K562 (cell line): ENCODE results near the gene KLHL20. TPM values are rescaled to one million over a fixed set of nuclear protein-coding genes. Genes with fewer than 3 reads are reported as not detected.

ENCODE experiments used
- ATF7 ChIP-seq: fragments of 450-650 bp; IDR thresholded peaks from 2 replicates; pipeline ENCODE4 v1.7.1; 2014; ENCODE audit warnings: mild to moderate bottlenecking, moderate library complexity
- BHLHE40 ChIP-seq: IDR thresholded peaks from 2 replicates; pipeline ENCODE4 v1.6.1; 2011; ENCODE audit warnings: low read length, improper control_type of control experiment
- CREM ChIP-seq: IDR thresholded peaks from 2 replicates; pipeline ENCODE4 v1.6.1; 2014; ENCODE audit warnings: antibody characterized with exemption, low read depth
- ESRRA ChIP-seq: fragments of 450-650 bp; IDR thresholded peaks from 2 replicates; pipeline ENCODE4 v1.6.1; 2014; ENCODE audit warnings: low read depth, mild to moderate bottlenecking, moderate library complexity, borderline replicate concordance
- EWSR1 ChIP-seq: fragments of 450-650 bp; IDR thresholded peaks from 2 replicates; pipeline ENCODE4 v1.6.1; 2018; ENCODE audit warnings: borderline replicate concordance, mild to moderate bottlenecking, low read depth, moderate library complexity; ENCODE audit not compliant: partially characterized antibody
- GATA2 ChIP-seq: sonication (generic); formaldehyde crosslinking; IDR thresholded peaks from 2 replicates; pipeline ENCODE4 v1.4.0; 2020; ENCODE audit warnings: mild to moderate bottlenecking, missing genetic modification reagents
- HNRNPH1 ChIP-seq: fragments of 200-400 bp; formaldehyde crosslinking; optimal IDR thresholded peaks from 2 replicates; pipeline ENCODE3; 2017; ENCODE audit warnings: low read depth, mild to moderate bottlenecking, low read length, moderate library complexity
- HNRNPL ChIP-seq: fragments of 200-400 bp; formaldehyde crosslinking; IDR thresholded peaks from 2 replicates; pipeline ENCODE4 v1.6.1; 2017; ENCODE audit warnings: low read depth, mild to moderate bottlenecking, low read length
- MBD2 ChIP-seq: sonication (generic); IDR thresholded peaks from 2 replicates; pipeline ENCODE4 v1.6.1; 2016; ENCODE audit warnings: low read depth, borderline replicate concordance
- PTRF ChIP-seq: fragments of 450-650 bp; IDR thresholded peaks from 2 replicates; pipeline ENCODE4 v1.6.1; 2016; ENCODE audit warnings: mild to moderate bottlenecking, missing genetic modification characterization, missing compliant biosample characterization
- SAFB2 ChIP-seq: fragments of 200-400 bp; formaldehyde crosslinking; IDR thresholded peaks from 2 replicates; pipeline ENCODE4 v1.6.1; 2018; ENCODE audit warnings: borderline replicate concordance, low read length, low read depth, moderate library complexity; ENCODE audit not compliant: severe bottlenecking
- SIN3A ChIP-seq, 2 experiments: fragments of 150-350 bp in 1 of 2; IDR thresholded peaks; 2 replicates each; pipeline ENCODE4 v1.6.1; 2011 to 2016; ENCODE audit warnings: borderline replicate concordance in 2 of 2, low read depth in 2 of 2, low read length in 2 of 2, mild to moderate bottlenecking in 2 of 2, moderate library complexity in 2 of 2; ENCODE audit not compliant: control insufficient read depth in 1 of 2
- YY1 ChIP-seq, 3 experiments: IDR thresholded peaks; 2 replicates each; pipeline ENCODE4 v1.6.1; 2011; ENCODE audit warnings: low read length in 2 of 3, mild to moderate bottlenecking in 2 of 3, moderate library complexity in 2 of 3, borderline replicate concordance in 1 of 3, control low read depth in 1 of 3, low read depth in 1 of 3; ENCODE audit not compliant: insufficient read depth in 3 of 3, insufficient replicate concordance in 2 of 3, control insufficient read depth in 1 of 3, insufficient read length in 1 of 3; ENCODE audit errors: extremely low read depth in 1 of 3
- ZNF584 ChIP-seq: fragments of 200-800 bp; sonication (Bioruptor generic); IDR thresholded peaks from 2 replicates; pipeline ENCODE4 v1.6.1; 2016; ENCODE audit warnings: low read depth, mild to moderate bottlenecking, missing genetic modification characterization, missing compliant biosample characterization
- ZNF699 ChIP-seq: fragments of 250-450 bp; sonication (Bioruptor Pico); IDR thresholded peaks from 2 replicates; pipeline ENCODE4 v1.8.0; 2021; ENCODE audit warnings: mild to moderate bottlenecking, moderate library complexity; ENCODE audit not compliant: insufficient replicate concordance
- ZNF717 ChIP-seq: fragments of 250-450 bp; sonication (Bioruptor Pico); IDR thresholded peaks from 2 replicates; pipeline ENCODE4 v1.5.0; 2021
- polyA plus RNA-seq, 8 experiments: library from polyadenylated mRNA; depleted of rRNA in 4 of 8; stranded (reverse) in 5 of 8; unstranded in 3 of 8; fragments of >200 nt; fragmentation: Nextera tagmentation in 2 of 8; fragmentation: Illumina TruSeq in 1 of 8; extraction: Ambion mirVana in 2 of 8; extraction: Trizol in 1 of 8; gene quantifications; 2 replicates each; pipeline versions ENCODE4 v1.2.1 to v1.2.3, GENCODE V29; 2011 to 2014; ENCODE audit warnings: inconsistent platforms in 1 of 8, missing spikeins in 1 of 8
- total RNA-seq, 7 experiments: library from RNA; depleted of rRNA in 6 of 7; stranded (reverse); fragments of >200 nt in 6 of 7; fragmentation: Illumina TruSeq in 2 of 7; extraction: Trizol in 2 of 7; gene quantifications; 2 replicates each; pipeline versions ENCODE4 v1.2.1 to v1.2.3, GENCODE V29; 2011 to 2021; ENCODE audit warnings: low replicate concordance in 1 of 7
- TF ChIP-seq, protein P1 (sequence below): sonication (generic); formaldehyde crosslinking; IDR thresholded peaks from 2 replicates; pipeline ENCODE4 v1.5.0; 2020; ENCODE audit warnings: missing genetic modification reagents
- TF ChIP-seq, protein P2 (sequence below), 2 experiments: fragments of 450-650 bp; conservative IDR thresholded peaks; 2 replicates each; pipeline ENCODE4 v1.6.1; 2017; ENCODE audit warnings: mild to moderate bottlenecking in 2 of 2, moderate library complexity in 2 of 2
- TF ChIP-seq, protein P3 (sequence below): fragments of 450-650 bp; IDR thresholded peaks from one replicate; pipeline ENCODE4 v1.6.1; 2018; ENCODE audit warnings: mild to moderate bottlenecking, moderate library complexity; ENCODE audit not compliant: partially characterized antibody

Gene KLHL20
- total and polyA plus RNA-seq, 9 of the 15 experiments (the other 6 are each of a cell fraction or from before 2014, with no cell fraction given) = 8.9 to 23.2 (median 16.8) TPM

DNA sequence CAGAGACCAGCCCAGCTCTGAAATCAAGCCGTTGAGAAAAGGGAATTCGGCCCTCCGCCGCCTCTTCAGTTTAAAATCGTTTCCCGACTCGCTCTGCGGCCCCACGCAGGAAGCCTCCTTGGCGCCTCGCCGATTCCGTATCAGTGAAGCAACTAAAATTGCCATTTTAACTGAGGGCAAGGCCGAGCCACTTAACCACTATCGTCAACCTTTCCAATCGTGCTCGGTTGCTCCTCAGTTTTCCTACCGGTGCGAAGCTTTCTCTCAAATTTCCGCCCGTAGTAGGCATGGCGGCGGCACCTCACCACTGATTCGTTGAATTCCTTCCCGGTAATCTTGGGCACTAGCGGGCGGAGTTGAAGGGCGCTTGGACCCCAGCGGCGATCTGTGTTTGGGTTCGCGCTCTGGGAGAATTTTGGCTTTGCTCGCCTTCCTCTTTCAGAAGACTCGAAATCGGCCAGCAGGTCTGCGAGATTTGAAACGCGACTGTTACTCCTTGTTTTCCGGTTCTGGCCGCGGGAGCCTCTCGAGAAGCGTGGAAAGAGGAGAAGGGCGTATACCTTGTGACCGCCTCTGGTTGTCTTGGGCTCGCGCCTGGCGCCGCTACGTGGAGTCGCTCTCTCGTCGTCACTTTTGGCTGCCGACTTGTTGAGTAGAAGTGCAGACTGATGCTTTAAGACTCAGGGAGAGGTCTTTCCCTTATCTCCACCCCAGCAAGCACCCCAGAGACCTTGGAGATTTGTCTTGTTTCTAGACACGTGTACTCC lies 109.7 kb downstream of the KLHL20 start, which contains the start of the genes CENPL and DARS2 (continued):
- TF ChIP-seq HNRNPL = 0 out of 2 replicates have a peak, but pooled peaks have one; percentile 13
- peak; percentile 8; the same call in 1 of the 2 replicates for TF ChIP-seq BHLHE40
- TF ChIP-seq CREM = peak; percentile 98
- TF ChIP-seq ZNF699 (CRISPR knock-in tag) = no peak
- TF ChIP-seq ESRRA = peak; percentile 80
- TF ChIP-seq GATA2 (CRISPR knock-in tag) = 0 out of 2 replicates have a peak, but pooled peaks have one; percentile 63
- TF ChIP-seq SAFB2 = no peak
- TF ChIP-seq, protein P1, sequence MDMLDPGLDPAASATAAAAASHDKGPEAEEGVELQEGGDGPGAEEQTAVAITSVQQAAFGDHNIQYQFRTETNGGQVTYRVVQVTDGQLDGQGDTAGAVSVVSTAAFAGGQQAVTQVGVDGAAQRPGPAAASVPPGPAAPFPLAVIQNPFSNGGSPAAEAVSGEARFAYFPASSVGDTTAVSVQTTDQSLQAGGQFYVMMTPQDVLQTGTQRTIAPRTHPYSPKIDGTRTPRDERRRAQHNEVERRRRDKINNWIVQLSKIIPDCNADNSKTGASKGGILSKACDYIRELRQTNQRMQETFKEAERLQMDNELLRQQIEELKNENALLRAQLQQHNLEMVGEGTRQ (CRISPR knock-in tag) = no peak
- peak; percentile 82 for TF ChIP-seq ATF7
- TF ChIP-seq HNRNPH1 = no peak
- no peak for TF ChIP-seq PTRF
- peak; percentile 62 to 90; a peak in 2 of 4 replicates for TF ChIP-seq SIN3A (IDR thresholded peaks at IDR 0.05; ENCODE audit: borderline replicate concordance in 2 of 2, control insufficient read depth in 1 of 2, low read depth in 2 of 2, low read length in 2 of 2)
- TF ChIP-seq MBD2 = peak; percentile 73
- TF ChIP-seq ZNF584 (CRISPR knock-in tag) = peak; percentile 81; the same call in 1 of the 2 replicates
- TF ChIP-seq, protein P2, sequence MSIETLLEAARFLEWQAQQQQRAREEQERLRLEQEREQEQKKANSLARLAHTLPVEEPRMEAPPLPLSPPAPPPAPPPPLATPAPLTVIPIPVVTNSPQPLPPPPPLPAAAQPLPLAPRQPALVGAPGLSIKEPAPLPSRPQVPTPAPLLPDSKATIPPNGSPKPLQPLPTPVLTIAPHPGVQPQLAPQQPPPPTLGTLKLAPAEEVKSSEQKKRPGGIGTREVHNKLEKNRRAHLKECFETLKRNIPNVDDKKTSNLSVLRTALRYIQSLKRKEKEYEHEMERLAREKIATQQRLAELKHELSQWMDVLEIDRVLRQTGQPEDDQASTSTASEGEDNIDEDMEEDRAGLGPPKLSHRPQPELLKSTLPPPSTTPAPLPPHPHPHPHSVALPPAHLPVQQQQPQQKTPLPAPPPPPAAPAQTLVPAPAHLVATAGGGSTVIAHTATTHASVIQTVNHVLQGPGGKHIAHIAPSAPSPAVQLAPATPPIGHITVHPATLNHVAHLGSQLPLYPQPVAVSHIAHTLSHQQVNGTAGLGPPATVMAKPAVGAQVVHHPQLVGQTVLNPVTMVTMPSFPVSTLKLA (conservative IDR thresholded peaks at IDR 0.05) = peak; percentile 89 to 96
- TF ChIP-seq EWSR1 = no peak
- peak; percentile 95 to 99 (median 97) for TF ChIP-seq YY1 (IDR thresholded peaks at IDR 0.05; ENCODE audit: borderline replicate concordance in 1 of 3, control insufficient read depth in 1 of 3, extremely low read depth in 1 of 3, insufficient read depth in 3 of 3, insufficient read length in 1 of 3, insufficient replicate concordance in 2 of 3, low read depth in 1 of 3, low read length in 2 of 3)
- TF ChIP-seq ZNF717 (CRISPR knock-in tag) = no peak
- TF ChIP-seq, protein P3, sequence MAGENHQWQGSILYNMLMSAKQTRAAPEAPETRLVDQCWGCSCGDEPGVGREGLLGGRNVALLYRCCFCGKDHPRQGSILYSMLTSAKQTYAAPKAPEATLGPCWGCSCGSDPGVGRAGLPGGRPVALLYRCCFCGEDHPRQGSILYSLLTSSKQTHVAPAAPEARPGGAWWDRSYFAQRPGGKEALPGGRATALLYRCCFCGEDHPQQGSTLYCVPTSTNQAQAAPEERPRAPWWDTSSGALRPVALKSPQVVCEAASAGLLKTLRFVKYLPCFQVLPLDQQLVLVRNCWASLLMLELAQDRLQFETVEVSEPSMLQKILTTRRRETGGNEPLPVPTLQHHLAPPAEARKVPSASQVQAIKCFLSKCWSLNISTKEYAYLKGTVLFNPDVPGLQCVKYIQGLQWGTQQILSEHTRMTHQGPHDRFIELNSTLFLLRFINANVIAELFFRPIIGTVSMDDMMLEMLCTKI = no peak
